ENCODE measurements around the gene PSMD5.

DNA sequence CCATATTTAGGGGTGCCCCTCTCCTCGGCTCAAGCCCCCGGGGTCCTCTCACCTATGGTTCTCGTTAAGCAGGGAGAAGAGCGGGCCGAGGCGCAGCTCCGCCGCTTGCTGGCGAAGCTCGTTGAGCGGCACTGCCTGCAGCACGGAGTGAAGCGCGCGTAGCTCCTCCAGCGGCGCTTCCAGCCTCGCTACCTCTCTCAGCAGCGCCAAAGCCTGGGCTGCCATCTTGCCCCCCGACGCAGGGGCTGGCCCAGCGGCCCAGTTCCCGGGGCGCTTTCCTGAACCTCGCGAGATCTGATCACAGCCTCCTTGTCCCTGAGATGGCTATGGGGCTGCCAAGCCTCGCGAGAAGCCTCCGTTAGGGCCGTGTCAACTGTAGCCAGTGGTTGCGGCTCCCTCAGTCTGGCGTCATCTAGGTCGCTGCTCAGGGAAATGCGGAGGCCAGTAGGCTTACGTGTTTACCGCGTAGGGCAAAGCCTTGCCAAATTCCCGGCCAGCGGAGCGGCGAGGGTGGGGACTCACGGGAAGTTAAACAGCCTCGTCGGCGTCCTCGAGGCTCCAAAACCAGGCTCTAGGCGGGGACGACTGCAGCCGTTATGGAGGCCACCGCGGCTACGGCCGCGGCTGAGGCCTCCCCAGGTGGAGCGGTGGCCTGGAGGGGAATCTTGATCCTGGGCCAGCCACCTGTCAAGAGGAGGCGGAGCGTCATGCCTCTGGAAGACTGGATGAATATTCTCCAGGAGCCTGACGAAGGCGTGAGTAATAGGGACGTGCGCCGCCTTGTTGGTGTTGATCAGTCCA lies at the start of gene PSMD5:
- TF ChIP-seq, protein P1, sequence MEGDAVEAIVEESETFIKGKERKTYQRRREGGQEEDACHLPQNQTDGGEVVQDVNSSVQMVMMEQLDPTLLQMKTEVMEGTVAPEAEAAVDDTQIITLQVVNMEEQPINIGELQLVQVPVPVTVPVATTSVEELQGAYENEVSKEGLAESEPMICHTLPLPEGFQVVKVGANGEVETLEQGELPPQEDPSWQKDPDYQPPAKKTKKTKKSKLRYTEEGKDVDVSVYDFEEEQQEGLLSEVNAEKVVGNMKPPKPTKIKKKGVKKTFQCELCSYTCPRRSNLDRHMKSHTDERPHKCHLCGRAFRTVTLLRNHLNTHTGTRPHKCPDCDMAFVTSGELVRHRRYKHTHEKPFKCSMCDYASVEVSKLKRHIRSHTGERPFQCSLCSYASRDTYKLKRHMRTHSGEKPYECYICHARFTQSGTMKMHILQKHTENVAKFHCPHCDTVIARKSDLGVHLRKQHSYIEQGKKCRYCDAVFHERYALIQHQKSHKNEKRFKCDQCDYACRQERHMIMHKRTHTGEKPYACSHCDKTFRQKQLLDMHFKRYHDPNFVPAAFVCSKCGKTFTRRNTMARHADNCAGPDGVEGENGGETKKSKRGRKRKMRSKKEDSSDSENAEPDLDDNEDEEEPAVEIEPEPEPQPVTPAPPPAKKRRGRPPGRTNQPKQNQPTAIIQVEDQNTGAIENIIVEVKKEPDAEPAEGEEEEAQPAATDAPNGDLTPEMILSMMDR (conservative IDR thresholded peaks at IDR 0.05 in 1 of 2, IDR thresholded peaks at IDR 0.05 in 1 of 2; ENCODE audit: low read depth in 1 of 2, low read length in 2 of 2): no peak
- TF ChIP-seq EZH2 (IDR thresholded peaks at IDR 0.05; ENCODE audit: low read length, missing control alignments): no peak

All from fibroblast of lung (primary cell).